ENCODE data around the gene NSUN7.

GRCh38 chr4:40730091-40730679, 19.6 kb upstream of the NSUN7 start:
- TF ChIP-seq CTCF (IDR thresholded peaks at IDR 0.05; ENCODE audit: borderline replicate concordance, extremely low read depth, low read length, poor library complexity, severe bottlenecking) = no peak
- no peak for TF ChIP-seq EZH2 (IDR thresholded peaks at IDR 0.05; ENCODE audit: borderline replicate concordance, low read depth, low read length, severe bottlenecking)
